A549 (cell line): ENCODE measurements around the gene NPY1R. TPM values are rescaled to one million over a fixed set of nuclear protein-coding genes. Genes with fewer than 3 reads are reported as not detected.

Source experiments
- ATAC-seq, 2 experiments: fragments of 200-7000 bp in 1 of 2; fragments of >200 bp in 1 of 2; cut with Nextera tagmentation in 1 of 2; cut with Tn5 transposase in 1 of 2; 3 replicates each; pipeline versions ENCODE4 v1.8.0 to v1.9.1; 2018 to 2020; ENCODE audit warnings: mild to moderate bottlenecking in 1 of 2, moderate library complexity in 1 of 2
- CTCF ChIA-PET: fragments of 300-600 bp; sonication (Branson Sonifier 250); formaldehyde crosslinking; extraction: SDS; loops from one replicate; lab custom pipeline; 2021; ENCODE audit warnings: antibody characterized with exemption, inconsistent platforms; lab: Yijun Ruan, JAX
- POLR2A ChIA-PET: fragments of 350-600 bp; formaldehyde crosslinking; extraction: SDS; loops from one replicate; lab custom pipeline; 2021; ENCODE audit warnings: antibody characterized with exemption, inconsistent platforms; lab: Yijun Ruan, JAX
- DNase-seq, 2 experiments: peaks; one replicate each; pipeline versions ENCODE4 v3.0.0 to v3.0.0-alpha.2; 2011 to 2016; ENCODE audit warnings: low read depth in 1 of 2, low spot score in 1 of 2
- FAIRE-seq: peaks from 2 replicates; lab custom pipeline; 2011; peaks lifted over from hg19 to GRCh38; lab: Jason Lieb, UNC
- H3K27ac ChIP-seq, 2 experiments: fragments of >200 bp; sonication (Bioruptor Twin); formaldehyde crosslinking; 3 replicates each; pipeline ENCODE4 v1.5.1; 2016 to 2017
- H3K4me1 ChIP-seq: fragments of >200 bp; sonication (Bioruptor Twin); formaldehyde crosslinking; 3 replicates; pipeline ENCODE4 v1.6.1; 2016
- H3K4me2 ChIP-seq: fragments of >200 bp; sonication (Bioruptor Twin); formaldehyde crosslinking; 3 replicates; pipeline ENCODE4 v1.6.1; 2016
- H3K4me3 ChIP-seq: fragments of >200 bp; sonication (Bioruptor Twin); formaldehyde crosslinking; 3 replicates; pipeline ENCODE4 v1.5.1; 2016
- H3K9me3 ChIP-seq: fragments of >200 bp; sonication (Bioruptor Twin); formaldehyde crosslinking; 3 replicates; pipeline ENCODE4 v1.6.1; 2016
- CBX8 ChIP-seq: fragments of 200-600 bp; sonication (generic); IDR thresholded peaks from 2 replicates; pipeline ENCODE4 v1.6.1; 2016
- CEBPB ChIP-seq, 2 experiments: fragments of >200 bp in 1 of 2; sonication (Bioruptor Twin) in 1 of 2; formaldehyde crosslinking in 1 of 2; IDR thresholded peaks; 2 replicates each; pipeline ENCODE4 v1.6.1; 2012 to 2016
- EHMT2 ChIP-seq: fragments of 200-600 bp; sonication (generic); IDR thresholded peaks from 2 replicates; pipeline ENCODE4 v1.6.1; 2016; ENCODE audit warnings: antibody characterized with exemption, low read depth, mild to moderate bottlenecking, moderate library complexity
- EP300 ChIP-seq, 2 experiments: fragments of >200 bp; sonication (Bioruptor Twin); formaldehyde crosslinking; IDR thresholded peaks; 2 replicates in 1 of 2; 3 replicates in 1 of 2; pipeline ENCODE4 v1.6.1; 2016 to 2017
- ESRRA ChIP-seq: fragments of 150-350 bp; IDR thresholded peaks from 2 replicates; pipeline ENCODE4 v1.6.1; 2014; ENCODE audit warnings: mild to moderate bottlenecking, low read length, borderline replicate concordance
- HDAC2 ChIP-seq: fragments of 200-600 bp; sonication (generic); IDR thresholded peaks from 2 replicates; pipeline ENCODE4 v1.6.1; 2016
- HEYL ChIP-seq: fragments of 250-450 bp; sonication (Bioruptor Pico); IDR thresholded peaks from 2 replicates; pipeline ENCODE4 v1.8.0; 2021; ENCODE audit warnings: mild to moderate bottlenecking, moderate library complexity
- HOXB5 ChIP-seq: fragments of 250-450 bp; sonication (Bioruptor Pico); IDR thresholded peaks from 2 replicates; pipeline ENCODE4 v1.5.0; 2020; ENCODE audit warnings: mild to moderate bottlenecking, moderate library complexity
- JUN ChIP-seq, 2 experiments: fragments of >200 bp; sonication (Bioruptor Twin); formaldehyde crosslinking; IDR thresholded peaks; 2 replicates in 1 of 2; 3 replicates in 1 of 2; pipeline ENCODE4 v1.6.1; 2016 to 2017
- JUNB ChIP-seq: fragments of >200 bp; sonication (Bioruptor Twin); formaldehyde crosslinking; IDR thresholded peaks from 2 replicates; pipeline ENCODE4 v1.6.1; 2016
- KDM1A ChIP-seq: fragments of 200-600 bp; sonication (generic); IDR thresholded peaks from 2 replicates; pipeline ENCODE4 v1.6.1; 2016; ENCODE audit warnings: low read depth, mild to moderate bottlenecking
- MAFK ChIP-seq: fragments of 450-650 bp; IDR thresholded peaks from 2 replicates; pipeline ENCODE4 v1.6.1; 2014; ENCODE audit not compliant: partially characterized antibody
- MYC ChIP-seq: IDR thresholded peaks from 2 replicates; pipeline ENCODE4 v1.6.1; 2012; ENCODE audit warnings: mild to moderate bottlenecking, inconsistent platforms, low read length, improper control_type of control experiment, borderline replicate concordance
- NFE2L2 ChIP-seq: fragments of 150-350 bp; conservative IDR thresholded peaks from 2 replicates; pipeline ENCODE4 v1.6.1; 2014; ENCODE audit warnings: low read length
- NPAS2 ChIP-seq: fragments of 250-450 bp; sonication (Bioruptor Pico); IDR thresholded peaks from 2 replicates; pipeline ENCODE4 v1.8.0; 2022; ENCODE audit warnings: mild to moderate bottlenecking, moderate library complexity, borderline replicate concordance
- NR3C1 ChIP-seq: fragments of >200 bp; sonication (Bioruptor Twin); formaldehyde crosslinking; IDR thresholded peaks from 3 replicates; pipeline ENCODE4 v1.6.1; 2017
- PHF8 ChIP-seq: fragments of 200-600 bp; sonication (generic); IDR thresholded peaks from 2 replicates; pipeline ENCODE4 v1.6.1; 2016; ENCODE audit warnings: low read depth, mild to moderate bottlenecking, antibody characterized with exemption, moderate library complexity, borderline replicate concordance
- POLR2A ChIP-seq: IDR thresholded peaks from 2 replicates; pipeline ENCODE4 v1.6.1; 2012; ENCODE audit warnings: mild to moderate bottlenecking, low read length
- RCOR1 ChIP-seq: fragments of 150-350 bp; IDR thresholded peaks from 2 replicates; pipeline ENCODE4 v1.6.1; 2014; ENCODE audit warnings: antibody characterized with exemption, low read length, low read depth
- RFX5 ChIP-seq: fragments of 450-650 bp; IDR thresholded peaks from 2 replicates; pipeline ENCODE4 v1.7.1; 2014; ENCODE audit warnings: antibody characterized with exemption, mild to moderate bottlenecking, moderate library complexity
- RNF2 ChIP-seq: fragments of 200-600 bp; sonication (generic); IDR thresholded peaks from 2 replicates; pipeline ENCODE4 v1.6.1; 2016; ENCODE audit warnings: low read depth, mild to moderate bottlenecking, antibody characterized with exemption, moderate library complexity, borderline replicate concordance
- SMC3 ChIP-seq: fragments of >200 bp; sonication (Bioruptor Twin); formaldehyde crosslinking; IDR thresholded peaks from 3 replicates; pipeline ENCODE4 v1.6.1; 2018; ENCODE audit warnings: inconsistent platforms
- SREBF2 ChIP-seq: fragments of 450-650 bp; IDR thresholded peaks from 2 replicates; pipeline ENCODE4 v1.6.1; 2014; ENCODE audit warnings: mild to moderate bottlenecking, moderate library complexity
- TFCP2L1 ChIP-seq: fragments of 250-450 bp; sonication (Bioruptor Pico); IDR thresholded peaks from 2 replicates; pipeline ENCODE4 v1.5.0; 2021; ENCODE audit warnings: mild to moderate bottlenecking
- TP53 ChIP-seq: fragments of 250-450 bp; sonication (Bioruptor Pico); IDR thresholded peaks from 2 replicates; pipeline ENCODE4 v1.5.0; 2021; ENCODE audit warnings: mild to moderate bottlenecking, moderate library complexity
- ZC3H11A ChIP-seq: fragments of 450-650 bp; IDR thresholded peaks from 2 replicates; pipeline ENCODE4 v1.6.1; 2014; ENCODE audit warnings: antibody characterized with exemption, mild to moderate bottlenecking
- ZFP36 ChIP-seq: fragments of 450-650 bp; IDR thresholded peaks from 2 replicates; pipeline ENCODE4 v1.6.1; 2014; ENCODE audit warnings: borderline replicate concordance; ENCODE audit not compliant: partially characterized antibody
- ZNF302 ChIP-seq: fragments of 250-450 bp; sonication (Bioruptor Pico); IDR thresholded peaks from 2 replicates; pipeline ENCODE4 v1.9.0; 2021; ENCODE audit warnings: inconsistent platforms, mild to moderate bottlenecking, moderate library complexity
- ZSCAN20 ChIP-seq: fragments of 250-450 bp; sonication (Bioruptor Pico); IDR thresholded peaks from 2 replicates; pipeline ENCODE4 v1.8.0; 2022; ENCODE audit warnings: mild to moderate bottlenecking, moderate library complexity
- WGBS: methylation state at CpG from one replicate; pipeline ENCODE4 v1.1.6; 2017; ENCODE audit errors: missing lambda C conversion rate; 5-methylcytosine and 5-hydroxymethylcytosine counted together
- polyA plus RNA-seq, 4 experiments: library from polyadenylated mRNA; depleted of rRNA in 3 of 4; stranded (reverse); fragments of >200 nt; fragmentation: RNase III in 1 of 4; extraction: RNeasy Plus Mini Kit Qiagen cat#74134 plus additional on column Dnase treatment in 1 of 4; gene quantifications; 2 replicates in 3 of 4; 3 replicates in 1 of 4; pipeline ENCODE4 v1.2.3, GENCODE V29; 2011 to 2017
- TF ChIP-seq, protein P1 (sequence below): fragments of 450-650 bp; IDR thresholded peaks from 2 replicates; pipeline ENCODE4 v1.6.1; 2014; ENCODE audit warnings: antibody characterized with exemption
- TF ChIP-seq, protein P2 (sequence below): fragments of >200 bp; sonication (Bioruptor Twin); formaldehyde crosslinking; IDR thresholded peaks from 2 replicates; pipeline ENCODE4 v1.6.1; 2016
- TF ChIP-seq, protein P3 (sequence below): fragments of 250-450 bp; sonication (Bioruptor Pico); IDR thresholded peaks from 2 replicates; pipeline ENCODE4 v1.5.0; 2020; ENCODE audit warnings: low read depth, mild to moderate bottlenecking, moderate library complexity

Gene NPY1R
- polyA plus RNA-seq, 2 of the 4 experiments (the other 2 are of a cell fraction) = 0.14 to 0.23 TPM

DNA sequence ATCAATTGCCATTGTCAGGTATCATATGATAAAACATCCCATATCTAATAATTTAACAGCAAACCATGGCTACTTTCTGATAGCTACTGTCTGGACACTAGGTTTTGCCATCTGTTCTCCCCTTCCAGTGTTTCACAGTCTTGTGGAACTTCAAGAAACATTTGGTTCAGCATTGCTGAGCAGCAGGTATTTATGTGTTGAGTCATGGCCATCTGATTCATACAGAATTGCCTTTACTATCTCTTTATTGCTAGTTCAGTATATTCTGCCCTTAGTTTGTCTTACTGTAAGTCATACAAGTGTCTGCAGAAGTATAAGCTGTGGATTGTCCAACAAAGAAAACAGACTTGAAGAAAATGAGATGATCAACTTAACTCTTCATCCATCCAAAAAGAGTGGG is 18.3 kb upstream of the NPY1R start:
- ChIA-PET CTCF (interaction anchor here (0.9 to 1.7 kb wide), 2 partner anchors 18 to 170 kb away, joined by 3 to 6 read pairs; partner anchors contain the start of gene NPY1R), POLR2A (no interaction called here)
- Histone ChIP-seq H3K4me3 (no peak overlapping the region), H3K27ac (no peak overlapping the region), H3K9me3 (no peaks in the 10 kb centered on the region), H3K4me2 (no peak overlapping the region), H3K4me1 (no peaks in the 10 kb centered on the region)
- no peak for DNase-seq
- FAIRE-seq = no peak
- ATAC-seq = no peak
- TF ChIP-seq NR3C1 (no peak), HOXB5 (CRISPR knock-in tag) (no peak), RCOR1 (no peak), KDM1A (no peak), NFE2L2 (no peak), MYC (no peak), ZSCAN20 (no peak), HEYL (CRISPR knock-in tag) (no peak), CEBPB (IDR thresholded peaks at IDR 0.05) (no peak), ZC3H11A (no peak), TFCP2L1 (CRISPR knock-in tag) (no peak), RFX5 (no peak), EHMT2 (no peak), ESRRA (no peak), JUNB (no peak), HDAC2 (no peak)
- TF ChIP-seq, protein P1, sequence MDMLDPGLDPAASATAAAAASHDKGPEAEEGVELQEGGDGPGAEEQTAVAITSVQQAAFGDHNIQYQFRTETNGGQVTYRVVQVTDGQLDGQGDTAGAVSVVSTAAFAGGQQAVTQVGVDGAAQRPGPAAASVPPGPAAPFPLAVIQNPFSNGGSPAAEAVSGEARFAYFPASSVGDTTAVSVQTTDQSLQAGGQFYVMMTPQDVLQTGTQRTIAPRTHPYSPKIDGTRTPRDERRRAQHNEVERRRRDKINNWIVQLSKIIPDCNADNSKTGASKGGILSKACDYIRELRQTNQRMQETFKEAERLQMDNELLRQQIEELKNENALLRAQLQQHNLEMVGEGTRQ = no peak
- TF ChIP-seq, protein P2, sequence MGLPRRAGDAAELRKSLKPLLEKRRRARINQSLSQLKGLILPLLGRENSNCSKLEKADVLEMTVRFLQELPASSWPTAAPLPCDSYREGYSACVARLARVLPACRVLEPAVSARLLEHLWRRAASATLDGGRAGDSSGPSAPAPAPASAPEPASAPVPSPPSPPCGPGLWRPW = no peak

DNA sequence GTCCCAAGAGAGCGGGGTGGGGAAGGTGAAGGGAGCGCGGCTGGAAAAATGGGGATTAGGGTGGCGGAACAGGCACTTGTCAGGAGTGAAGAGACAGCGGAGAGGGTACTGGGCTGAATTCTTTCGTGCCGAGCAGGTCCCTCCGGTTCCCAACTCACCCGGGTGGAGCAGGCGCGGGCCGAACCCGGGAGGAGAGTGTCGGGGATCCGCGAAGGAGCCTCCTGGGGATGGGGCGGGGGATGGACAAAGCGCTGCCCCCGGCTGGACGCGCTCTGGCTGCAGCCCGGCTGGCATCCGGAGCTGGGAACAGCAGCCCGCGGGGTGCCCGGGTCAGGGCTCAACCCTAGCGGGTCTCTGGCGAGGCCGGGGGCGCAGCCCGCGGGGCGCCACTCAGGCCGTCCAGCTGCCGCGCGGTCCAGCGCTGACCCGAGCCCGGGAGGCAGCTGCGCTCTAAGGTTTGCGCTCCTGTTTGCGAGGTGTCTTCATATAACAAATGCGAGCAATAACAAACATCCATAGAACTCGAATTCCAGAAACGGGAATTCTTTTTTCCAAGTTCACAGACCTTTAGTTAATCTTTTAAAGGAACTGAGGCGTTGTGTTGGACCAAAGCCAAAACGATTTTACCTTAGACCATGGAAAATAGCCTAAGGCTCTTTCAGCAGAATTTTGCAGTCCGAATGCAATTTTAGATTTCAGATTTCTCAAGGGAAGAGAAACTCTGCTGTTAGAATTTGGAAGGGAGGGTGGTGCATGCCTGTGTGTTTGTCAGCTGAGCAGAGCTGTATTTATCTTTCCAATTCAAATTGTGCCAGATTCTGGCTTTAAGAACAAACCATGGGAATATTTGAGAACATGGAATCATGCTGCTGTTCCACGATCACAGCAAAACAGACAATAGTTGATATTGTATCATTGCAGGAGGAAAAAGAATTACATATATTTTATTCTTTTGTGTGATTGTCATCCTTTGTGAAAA is 12.0 kb upstream of the NPY1R start:
- 6% methylated on average over 11 of the region's 50 CpGs for WGBS
- Histone ChIP-seq H3K4me2 (peak overlapping the region; percentile 81), H3K4me1 (peaks cover 7% of the 10 kb centered on the region; the same call in 1 of the 3 replicates), H3K27ac (no peak overlapping the region), H3K9me3 (no peaks in the 10 kb centered on the region), H3K4me3 (peak overlapping the region; percentile 36)
- CTCF ChIA-PET = interaction anchor here (1.4 kb wide), 1 partner anchor 12 kb away, joined by 5 read pairs; the partner anchor contains the start of gene NPY1R
- DNase-seq (peak in 1 of 2 experiments; percentile 4), FAIRE-seq (no peak), ATAC-seq (peak; percentile 74 to 80)
- peak; percentile 89; the same call in 1 of the 2 replicates for TF ChIP-seq RNF2
- TF ChIP-seq NPAS2 (CRISPR knock-in tag) = no peak
- peak; percentile 70; the same call in 1 of the 2 replicates for TF ChIP-seq CBX8
- POLR2A ChIA-PET = no interaction called here

DNA sequence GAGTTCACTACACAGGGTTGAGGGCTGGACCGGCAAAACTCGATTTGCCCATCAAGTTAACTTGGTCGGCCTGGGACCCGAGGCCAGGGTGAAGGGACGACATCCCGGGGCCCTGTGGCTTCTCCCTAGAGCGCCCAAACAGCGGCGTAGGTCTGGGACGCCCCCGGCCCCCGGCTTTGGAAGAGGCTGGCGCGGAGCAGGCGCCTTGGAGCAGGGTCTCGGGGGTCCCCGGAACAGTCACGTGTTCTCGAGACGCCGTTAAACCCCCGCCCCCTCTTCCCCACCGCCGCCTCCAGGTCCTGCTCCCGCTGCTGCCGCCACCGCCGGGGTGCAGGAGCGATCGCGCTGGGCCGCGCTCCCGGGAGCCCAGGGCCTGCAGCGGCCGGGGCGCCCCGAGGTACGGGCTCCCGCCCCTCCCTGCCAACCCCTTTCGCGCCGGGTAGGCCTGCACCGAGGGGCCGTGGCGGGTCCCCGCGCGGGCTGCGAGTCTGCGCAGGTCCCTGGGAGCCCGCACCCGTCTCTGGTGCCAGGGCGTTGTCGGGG is 11.3 kb upstream of the NPY1R start, which contains the start of gene NPY5R:
Gene NPY5R, plus strand, starts transcription at position 289 of the 543 bp plus-strand sequence. CDS start 6,382 bp downstream, outside the sequence.
- H3K4me1 ChIP-seq = peaks cover 7% of the 10 kb centered on the region; the same call in 1 of the 3 replicates
- H3K9me3 ChIP-seq = no peaks in the 10 kb centered on the region
- peak within 1 kb of the TSS; percentile 36 for H3K4me3 ChIP-seq
- ChIA-PET POLR2A (no interaction called here), CTCF (interaction anchor here (1.4 to 2.8 kb wide), 2 partner anchors 11 kb away, joined by 5 to 15 read pairs; partner anchors contain the start of gene NPY1R)
- WGBS = 23% methylated on average over 4 of the region's 55 CpGs
- FAIRE-seq = no peak
- no peak within 1 kb of the TSS for H3K27ac ChIP-seq
- peak within 1 kb of the TSS; percentile 81 for H3K4me2 ChIP-seq
- ATAC-seq = peak; percentile 74 to 80; a peak in 5 of 6 replicates
- no peak for DNase-seq
- TF ChIP-seq ZFP36 = no peak
- no peak for TF ChIP-seq PHF8
- no peak for TF ChIP-seq SMC3
- TF ChIP-seq EP300 (IDR thresholded peaks at IDR 0.05) = no peak
- no peak for TF ChIP-seq SREBF2
- TF ChIP-seq NR3C1 = no peak
- TF ChIP-seq KDM1A = no peak
- TF ChIP-seq NFE2L2 = no peak
- TF ChIP-seq POLR2A = no peak
- no peak for TF ChIP-seq RFX5
- TF ChIP-seq TP53 (CRISPR knock-in tag) = no peak
- TF ChIP-seq ZNF302 = no peak
- no peak for TF ChIP-seq JUN (IDR thresholded peaks at IDR 0.05)
- TF ChIP-seq, protein P3, sequence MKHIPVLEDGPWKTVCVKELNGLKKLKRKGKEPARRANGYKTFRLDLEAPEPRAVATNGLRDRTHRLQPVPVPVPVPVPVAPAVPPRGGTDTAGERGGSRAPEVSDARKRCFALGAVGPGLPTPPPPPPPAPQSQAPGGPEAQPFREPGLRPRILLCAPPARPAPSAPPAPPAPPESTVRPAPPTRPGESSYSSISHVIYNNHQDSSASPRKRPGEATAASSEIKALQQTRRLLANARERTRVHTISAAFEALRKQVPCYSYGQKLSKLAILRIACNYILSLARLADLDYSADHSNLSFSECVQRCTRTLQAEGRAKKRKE (CRISPR knock-in tag) = no peak
- TF ChIP-seq MAFK = no peak
- no peak for TF ChIP-seq ESRRA
